Coronary artery (tissue), 2 donors: ENCODE measurements around the gene SH3BP2.

ENCODE experiments used
- DNase-seq: peaks from one replicate; pipeline ENCODE4 v3.0.0-alpha.2; 2017; ENCODE audit warnings: low spot score
- H3K27ac ChIP-seq, 2 donors: fragments of 200-600 bp; sonication (generic); one replicate each; pipeline ENCODE4 v1.5.1; 2016 to 2019
- H3K4me3 ChIP-seq: fragments of 200-600 bp; sonication (generic); 2 replicates; pipeline ENCODE4 v1.5.1; 2016; ENCODE audit warnings: mild to moderate bottlenecking, moderate library complexity
- TF ChIP-seq, protein P1 (sequence below): fragments of 200-600 bp; sonication (generic); IDR thresholded peaks from one replicate; pipeline ENCODE4 v1.5.1; 2019; ENCODE audit warnings: antibody characterized with exemption

The SH3BP2 gene

DNA sequence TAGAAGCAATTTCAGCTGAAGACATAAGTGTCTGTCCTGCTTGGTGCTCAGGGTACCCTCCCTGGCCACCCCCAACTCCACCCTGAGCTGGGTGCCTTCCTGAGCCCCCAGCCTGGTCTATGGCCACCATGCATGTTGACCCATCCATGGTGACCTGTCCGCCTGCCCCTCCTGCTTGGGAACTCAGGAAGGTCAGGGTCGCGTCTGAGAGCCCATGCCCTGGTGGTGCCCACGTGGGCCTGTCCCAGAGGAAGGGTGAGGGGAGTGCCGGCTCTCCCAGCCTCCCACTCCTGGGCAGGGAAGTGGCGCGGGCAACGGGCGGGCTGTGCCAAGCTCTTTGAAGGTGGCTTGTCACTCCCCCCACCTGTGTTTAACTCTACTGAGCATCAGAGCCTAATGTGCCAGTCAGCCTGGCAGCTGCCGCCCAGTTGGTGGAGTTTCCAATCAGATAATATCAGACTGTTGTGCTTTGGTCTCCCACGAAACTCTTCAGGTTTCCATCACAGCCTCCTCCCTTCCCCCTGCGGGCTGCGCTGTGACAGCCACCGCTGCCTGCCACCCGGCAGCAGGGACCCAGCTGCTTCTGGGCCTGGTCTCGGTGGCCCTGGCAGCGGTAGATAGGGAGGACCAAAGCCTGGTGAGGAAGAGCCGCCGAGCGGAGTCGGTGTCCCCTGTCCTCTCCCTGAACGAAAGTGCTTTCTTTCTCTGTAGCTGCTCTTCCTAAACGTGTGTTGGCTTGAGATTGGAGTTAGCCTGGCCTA is 4.8 kb downstream of the SH3BP2 start:
- no peak for DNase-seq
- TF ChIP-seq, protein P1, sequence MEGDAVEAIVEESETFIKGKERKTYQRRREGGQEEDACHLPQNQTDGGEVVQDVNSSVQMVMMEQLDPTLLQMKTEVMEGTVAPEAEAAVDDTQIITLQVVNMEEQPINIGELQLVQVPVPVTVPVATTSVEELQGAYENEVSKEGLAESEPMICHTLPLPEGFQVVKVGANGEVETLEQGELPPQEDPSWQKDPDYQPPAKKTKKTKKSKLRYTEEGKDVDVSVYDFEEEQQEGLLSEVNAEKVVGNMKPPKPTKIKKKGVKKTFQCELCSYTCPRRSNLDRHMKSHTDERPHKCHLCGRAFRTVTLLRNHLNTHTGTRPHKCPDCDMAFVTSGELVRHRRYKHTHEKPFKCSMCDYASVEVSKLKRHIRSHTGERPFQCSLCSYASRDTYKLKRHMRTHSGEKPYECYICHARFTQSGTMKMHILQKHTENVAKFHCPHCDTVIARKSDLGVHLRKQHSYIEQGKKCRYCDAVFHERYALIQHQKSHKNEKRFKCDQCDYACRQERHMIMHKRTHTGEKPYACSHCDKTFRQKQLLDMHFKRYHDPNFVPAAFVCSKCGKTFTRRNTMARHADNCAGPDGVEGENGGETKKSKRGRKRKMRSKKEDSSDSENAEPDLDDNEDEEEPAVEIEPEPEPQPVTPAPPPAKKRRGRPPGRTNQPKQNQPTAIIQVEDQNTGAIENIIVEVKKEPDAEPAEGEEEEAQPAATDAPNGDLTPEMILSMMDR, result no peak
- H3K4me3 ChIP-seq, result peak overlapping the region; percentile 10
- peak overlapping the region in 1 of 2 donors; percentile 85 for H3K27ac ChIP-seq

DNA sequence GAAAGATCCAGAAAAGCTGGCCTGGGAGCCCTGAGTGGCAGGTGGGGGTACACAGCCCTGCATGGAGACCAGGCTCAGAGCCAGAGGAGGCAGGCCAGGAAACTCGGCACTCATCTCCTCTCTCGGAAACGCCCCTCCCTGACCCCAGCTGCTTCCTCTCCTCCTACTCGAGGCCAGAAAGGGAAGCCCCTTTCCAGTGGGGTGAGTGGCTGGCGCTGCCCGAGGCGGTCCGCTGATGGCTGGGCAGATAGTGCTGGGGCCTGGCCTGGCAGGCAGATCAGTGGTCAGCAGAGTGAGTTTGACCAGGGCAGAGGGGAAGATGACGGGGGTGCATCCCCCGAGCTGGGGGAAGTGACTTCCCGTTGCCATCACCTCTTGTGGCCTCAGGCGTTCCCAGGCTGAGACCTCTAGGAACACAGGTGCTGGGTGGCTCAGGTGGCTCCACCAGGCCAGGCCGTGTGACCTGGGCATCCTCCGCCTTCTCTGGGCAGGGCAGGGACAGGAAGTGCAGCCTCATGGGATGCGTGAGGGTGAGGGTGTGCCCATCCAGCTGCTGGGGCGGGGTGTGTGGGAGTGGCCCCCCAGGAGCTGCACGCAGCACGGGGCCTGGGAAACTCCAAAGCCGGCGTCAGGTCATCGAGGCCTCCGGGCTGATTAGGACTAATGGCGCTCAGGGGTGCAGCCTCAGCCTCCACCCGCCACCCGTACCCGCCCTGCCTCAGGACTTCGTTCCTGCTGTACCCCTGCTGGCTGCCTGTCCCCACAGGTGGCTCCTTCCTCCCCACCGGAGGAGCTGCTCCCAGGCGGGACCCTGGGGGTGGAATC is 5.7 kb downstream of the SH3BP2 start:
- Histone ChIP-seq H3K27ac (peak overlapping the region; percentile 41 to 85), H3K4me3 (peak overlapping the region; percentile 52)
- peak; percentile 75 for DNase-seq
- TF ChIP-seq, protein P1, result no peak

DNA sequence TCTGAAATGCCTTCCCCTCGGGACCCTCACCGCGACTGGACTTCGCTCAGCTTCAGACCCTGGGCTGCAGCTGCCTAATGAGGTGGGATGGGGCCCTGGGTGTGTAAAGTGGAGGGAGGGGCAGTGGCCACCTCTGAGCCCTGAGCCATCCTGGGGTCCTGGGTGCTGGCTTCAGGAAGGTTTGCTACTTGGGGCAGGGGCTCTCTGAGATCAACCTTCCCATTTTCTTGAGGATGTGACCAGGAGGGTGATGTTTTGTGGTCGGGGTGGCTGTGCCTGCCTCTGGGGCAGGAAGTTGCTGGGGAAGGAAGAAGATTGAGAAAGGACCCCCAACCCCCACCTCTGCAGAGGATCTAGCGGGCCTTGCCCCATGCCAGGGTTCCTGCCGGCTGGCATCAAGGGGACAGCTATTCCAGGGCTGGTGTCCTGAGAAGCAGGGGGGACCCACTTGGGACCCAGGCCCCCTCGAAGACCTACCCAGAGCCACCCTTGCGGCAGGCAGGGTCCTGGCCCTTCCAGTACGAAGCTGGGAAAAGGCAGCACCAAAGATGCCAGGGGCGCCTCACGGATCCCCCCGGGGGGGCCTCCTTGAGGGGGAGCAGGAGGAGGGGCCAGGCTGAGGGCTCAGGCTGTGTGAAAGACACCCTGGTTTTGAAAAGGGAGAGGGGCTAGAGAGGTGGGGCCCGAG is 6.5 kb downstream of the SH3BP2 start:
- TF ChIP-seq, protein P1, result no peak
- peak overlapping the region; percentile 52 for H3K4me3 ChIP-seq
- H3K27ac ChIP-seq, result peak overlapping the region; percentile 41 to 85
- DNase-seq, result peak; percentile 75

DNA sequence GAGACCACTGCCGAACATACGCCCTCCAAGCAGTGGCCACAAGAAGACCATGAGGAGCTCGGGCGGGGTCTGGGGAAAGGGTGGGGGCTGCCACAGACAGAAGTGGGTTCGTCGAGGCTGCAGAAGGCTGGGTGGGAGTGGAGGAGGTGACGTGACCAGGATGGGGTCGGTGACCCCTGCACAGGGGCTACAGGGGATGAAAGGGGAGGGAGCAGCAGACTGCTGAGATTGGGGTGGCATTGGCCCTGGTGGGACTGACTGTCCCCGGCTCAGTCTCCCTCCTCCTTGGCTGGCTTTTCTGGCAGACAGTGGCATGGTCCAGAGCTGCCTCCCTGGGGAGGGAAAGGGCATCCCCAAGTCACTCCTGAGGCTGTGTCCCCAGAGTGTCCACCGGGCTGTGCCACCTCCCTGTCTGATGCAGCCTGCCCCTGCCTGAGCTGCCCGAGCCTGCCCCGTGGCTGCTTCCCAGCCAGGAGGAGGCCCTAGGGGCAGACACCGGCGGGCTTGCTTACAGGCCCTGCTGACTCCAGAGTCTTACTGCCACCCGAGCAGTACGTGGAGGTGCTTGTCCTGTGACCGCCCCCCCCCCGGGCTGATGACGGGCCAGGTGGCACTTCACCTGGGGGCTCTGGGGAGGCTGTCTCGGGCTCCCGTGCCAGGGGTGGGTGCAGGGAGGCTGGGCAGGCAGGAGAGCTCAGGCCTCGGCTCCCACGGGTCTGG is 7.2 kb downstream of the SH3BP2 start:
- H3K4me3 ChIP-seq, result peak overlapping the region; percentile 52

DNA sequence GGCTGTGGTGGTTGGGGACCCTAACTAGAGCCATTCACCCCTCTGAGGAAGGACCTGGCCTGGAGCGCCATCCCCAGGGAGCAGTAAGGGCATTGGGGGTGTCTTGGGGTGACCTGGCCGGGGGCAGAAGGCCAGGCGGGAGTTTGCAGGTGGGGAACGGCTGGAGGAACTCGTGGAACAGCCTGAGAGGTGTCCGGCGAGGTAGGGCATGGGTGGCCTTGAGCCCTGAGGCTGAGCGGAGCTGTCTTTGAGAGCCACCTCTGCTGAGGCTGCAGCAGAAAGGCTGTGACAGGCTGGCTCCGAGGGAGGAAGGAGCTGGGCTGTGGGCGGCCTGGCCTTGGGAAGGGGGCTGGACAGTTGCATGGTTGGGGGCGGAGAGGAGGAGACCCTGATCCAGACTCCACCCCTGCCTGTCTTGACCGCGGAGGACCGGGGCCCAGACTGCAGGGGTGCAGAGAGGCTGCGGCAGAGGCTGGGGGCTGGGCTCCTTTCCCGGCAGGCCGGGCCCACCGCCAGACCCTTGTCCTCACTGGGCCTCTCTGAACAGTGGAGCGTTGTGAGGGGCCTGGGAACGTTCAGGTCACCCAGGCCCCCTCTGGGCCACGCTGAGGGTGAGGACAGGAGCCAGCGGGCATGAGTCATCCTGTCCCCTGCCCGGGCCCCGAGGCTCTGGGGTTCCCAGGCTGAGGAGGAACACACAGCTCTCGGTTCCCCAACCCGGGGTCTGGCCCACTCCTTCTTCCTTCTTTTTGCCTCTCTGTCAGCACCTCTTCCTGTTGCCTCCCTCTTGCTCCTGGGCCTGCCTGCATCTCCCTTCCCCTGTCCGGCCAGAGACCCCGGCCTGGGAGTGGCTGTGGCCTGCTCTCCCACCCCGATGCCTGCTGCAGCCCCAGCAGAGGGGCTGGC is 8.1 kb downstream of the SH3BP2 start:
- TF ChIP-seq, protein P1, result no peak
- Histone ChIP-seq H3K27ac (peak overlapping the region; percentile 41 to 85), H3K4me3 (peak overlapping the region; percentile 52)
- no peak for DNase-seq

More for the DNA sequence above, 7.2 kb downstream of the SH3BP2 start:
- peak overlapping the region; percentile 41 to 85 for H3K27ac ChIP-seq
- DNase-seq, result no peak
- TF ChIP-seq, protein P1, result no peak
